Inflammatory macrophage treated with lipopolysaccharide for 1 hour (primary cell): ENCODE results near the gene PAQR3.

Experiments
- DNase-seq, 2 donors: peaks; one replicate each; pipeline ENCODE4 v3.0.0-alpha.2; 2020 to 2022

Gene PAQR3, protein sequence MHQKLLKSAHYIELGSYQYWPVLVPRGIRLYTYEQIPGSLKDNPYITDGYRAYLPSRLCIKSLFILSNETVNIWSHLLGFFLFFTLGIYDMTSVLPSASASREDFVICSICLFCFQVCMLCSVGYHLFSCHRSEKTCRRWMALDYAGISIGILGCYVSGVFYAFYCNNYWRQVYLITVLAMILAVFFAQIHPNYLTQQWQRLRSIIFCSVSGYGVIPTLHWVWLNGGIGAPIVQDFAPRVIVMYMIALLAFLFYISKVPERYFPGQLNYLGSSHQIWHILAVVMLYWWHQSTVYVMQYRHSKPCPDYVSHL

GRCh38 chr4:78938868-78939666, at the start of gene PAQR3:
PAQR3 (minus strand) TSS chr4:78939438; CDS start chr4:78939224, 214 bp downstream.
- peak; percentile 80 to 91 for DNase-seq

GRCh38 chr4:78987683-78988082, 48.4 kb upstream of the PAQR3 start:
- DNase-seq: no peak

- DNase-seq: no peak
Observed at GRCh38 chr4:78984593-78984992, 45.4 kb upstream of the PAQR3 start.

- no peak for DNase-seq
Observed at GRCh38 chr4:78975865-78976264, 36.6 kb upstream of the PAQR3 start.

GRCh38 chr4:78971776-78972175, 32.5 kb upstream of the PAQR3 start:
- no peak for DNase-seq

- no peak for DNase-seq
Observed at GRCh38 chr4:78971326-78971725, 32.1 kb upstream of the PAQR3 start.

DNA sequence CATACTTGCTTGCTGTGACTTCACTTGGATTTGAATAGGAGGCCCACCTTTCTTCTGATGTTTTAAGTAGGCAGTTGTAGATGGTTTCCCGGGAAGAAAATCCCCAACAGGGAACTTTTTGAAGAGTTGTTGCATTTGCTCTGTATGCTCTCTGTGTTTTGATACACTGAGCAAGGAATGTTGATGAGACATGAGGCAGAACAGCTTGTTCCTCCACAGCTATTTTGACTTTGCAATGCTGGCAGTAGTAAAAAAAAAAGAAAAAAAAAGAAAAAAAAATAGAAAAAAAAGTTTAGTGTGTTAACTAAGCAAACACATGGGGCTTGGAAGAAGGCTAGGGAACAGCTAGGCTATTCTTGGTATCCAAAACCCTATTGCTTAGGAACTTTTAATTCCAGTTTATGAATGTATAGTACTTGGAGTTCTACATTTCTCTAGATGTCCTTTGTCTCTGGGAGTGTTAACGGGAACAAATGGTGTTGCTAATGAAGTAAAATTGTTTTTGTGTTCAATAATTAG, 23.4 kb upstream of the PAQR3 start:
- no peak for DNase-seq

- DNase-seq: no peak
Observed at GRCh38 chr4:78960926-78961325, 21.7 kb upstream of the PAQR3 start.

DNA sequence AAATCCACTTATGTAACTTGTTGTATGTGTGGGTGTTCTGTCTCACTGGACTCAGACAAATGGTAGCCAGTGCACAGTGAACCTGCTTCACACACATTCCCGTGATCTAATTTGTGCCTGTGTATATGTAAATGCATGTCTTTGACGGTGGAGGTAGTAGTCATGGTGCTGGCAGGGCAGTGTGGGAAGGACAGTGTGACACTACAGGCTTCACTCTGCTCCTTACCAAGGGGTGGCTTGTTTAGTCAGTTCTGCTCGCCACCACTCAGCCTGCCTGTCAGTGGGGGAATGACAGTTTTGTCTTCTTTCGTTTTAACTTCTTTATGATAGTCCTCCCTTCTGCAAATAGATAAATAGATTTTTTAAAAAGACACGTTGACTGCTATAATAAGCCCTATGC, 17.7 kb upstream of the PAQR3 start:
- no peak for DNase-seq

GRCh38 chr4:78953769-78954666, 14.8 kb upstream of the PAQR3 start:
- no peak for DNase-seq

DNA sequence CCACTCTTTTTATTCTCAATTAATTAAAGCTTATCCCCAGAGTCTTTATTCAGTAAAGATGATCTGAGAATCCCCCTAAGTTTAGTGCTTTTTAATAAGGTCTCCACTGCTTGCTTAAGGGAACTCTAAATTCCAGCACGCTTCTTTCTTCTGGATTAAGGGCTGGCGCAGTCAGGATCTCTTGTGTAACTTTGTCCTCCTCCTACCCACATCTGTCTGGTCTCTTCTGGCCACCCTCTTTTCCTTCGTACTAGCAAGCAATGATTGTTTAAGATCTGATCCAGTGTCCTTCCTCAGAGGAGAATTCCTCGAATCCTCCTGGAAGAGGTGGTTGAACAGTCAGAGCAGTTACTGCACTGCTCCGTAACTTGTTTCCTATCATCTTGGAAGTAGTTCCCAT, 14.0 kb upstream of the PAQR3 start:
- DNase-seq: no peak

DNA sequence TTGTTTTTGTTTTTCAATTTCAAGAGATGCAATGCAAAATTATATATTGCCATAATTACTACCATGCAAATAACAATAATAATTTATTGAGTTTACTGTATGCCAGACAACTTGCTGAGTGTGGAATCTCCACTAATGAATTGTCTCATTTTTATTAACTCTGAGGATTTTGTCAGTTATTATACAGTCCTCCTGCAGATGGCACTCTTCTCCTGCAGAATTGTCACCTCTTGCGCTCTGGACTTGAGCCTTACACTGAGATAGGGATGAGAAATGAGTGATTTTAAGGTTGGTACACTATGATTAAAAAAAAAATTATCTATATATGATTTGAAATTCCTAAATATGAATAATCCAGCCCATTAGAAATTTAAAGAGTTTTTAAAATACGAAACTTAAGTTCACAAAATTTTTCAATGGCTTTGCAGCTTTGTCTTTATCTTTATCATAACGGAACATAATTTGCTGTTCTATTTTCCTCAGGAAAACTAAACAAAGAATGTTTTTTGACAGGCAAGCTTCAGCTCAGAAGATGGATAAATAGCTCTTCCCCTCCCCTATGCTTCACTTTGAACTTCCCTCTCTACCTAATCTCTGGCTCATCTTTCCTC, 12.7 kb upstream of the PAQR3 start:
- DNase-seq: peak; percentile 24 to 72

DNA sequence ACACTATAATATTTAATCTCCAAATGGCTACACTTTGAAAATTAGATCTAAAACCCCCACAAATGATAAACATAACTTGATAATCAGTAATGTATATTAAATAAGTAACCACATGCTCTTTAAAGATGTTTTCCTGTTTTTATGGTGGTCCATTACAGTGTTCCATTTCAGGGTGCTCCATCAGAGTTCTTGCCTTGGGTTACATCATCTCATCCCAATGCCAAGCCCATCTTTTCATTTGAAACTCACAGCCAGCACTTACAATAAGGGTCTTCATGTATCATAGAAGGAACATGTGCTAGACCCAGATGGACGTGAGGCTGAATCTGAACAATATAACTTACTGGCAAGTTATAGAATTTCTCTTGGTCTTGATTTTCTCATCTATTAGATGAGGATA, 10.5 kb upstream of the PAQR3 start:
- DNase-seq: no peak

- DNase-seq: no peak
Observed at GRCh38 chr4:78945651-78946179, 6.5 kb upstream of the PAQR3 start.

- no peak for DNase-seq
Observed at GRCh38 chr4:78944381-78944780, 5.1 kb upstream of the PAQR3 start.

DNA sequence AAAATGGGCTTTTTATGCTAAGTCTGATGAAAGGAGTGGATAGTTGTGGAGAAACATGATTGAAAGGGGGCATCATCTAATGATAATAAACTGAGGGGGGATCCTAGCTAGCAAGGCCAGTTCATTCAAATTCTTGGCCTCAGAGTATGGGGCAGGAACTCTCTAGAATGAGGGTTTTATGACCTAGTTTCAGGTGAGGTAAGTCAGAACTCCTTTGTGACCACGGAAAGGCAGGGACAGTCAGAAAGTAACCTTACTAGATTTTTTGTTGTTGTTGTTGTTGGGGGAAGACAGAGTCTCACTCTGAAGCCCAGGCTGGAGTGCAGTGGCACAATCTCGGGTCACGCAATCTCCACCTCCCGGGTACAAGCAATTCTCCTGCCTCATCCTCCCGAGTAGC, 1.5 kb upstream of the PAQR3 start:
- DNase-seq: no peak

- DNase-seq: peak in 1 of 2 donors; percentile 4
Observed at GRCh38 chr4:78939667-78940008, 400 bp upstream of the PAQR3 start.

DNA sequence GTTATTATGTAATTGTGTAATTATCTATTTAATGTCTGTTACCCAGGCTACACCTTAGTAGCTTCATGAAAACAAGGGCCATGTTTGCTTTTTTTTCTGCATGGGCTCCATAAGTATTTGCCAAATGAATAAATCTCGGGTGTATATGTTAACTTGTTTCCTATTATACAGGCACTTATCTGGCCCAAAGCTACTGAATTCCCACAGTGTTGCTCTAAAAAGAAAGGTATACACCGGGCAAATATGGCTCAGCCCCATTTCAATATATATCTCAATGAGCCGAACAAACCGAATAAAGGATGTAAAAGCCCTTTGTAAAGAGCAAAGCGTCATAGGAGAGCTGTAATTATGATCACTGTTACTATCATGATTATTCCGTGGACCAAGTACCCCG, 767 bp downstream of the PAQR3 start:
- no peak for DNase-seq

DNA sequence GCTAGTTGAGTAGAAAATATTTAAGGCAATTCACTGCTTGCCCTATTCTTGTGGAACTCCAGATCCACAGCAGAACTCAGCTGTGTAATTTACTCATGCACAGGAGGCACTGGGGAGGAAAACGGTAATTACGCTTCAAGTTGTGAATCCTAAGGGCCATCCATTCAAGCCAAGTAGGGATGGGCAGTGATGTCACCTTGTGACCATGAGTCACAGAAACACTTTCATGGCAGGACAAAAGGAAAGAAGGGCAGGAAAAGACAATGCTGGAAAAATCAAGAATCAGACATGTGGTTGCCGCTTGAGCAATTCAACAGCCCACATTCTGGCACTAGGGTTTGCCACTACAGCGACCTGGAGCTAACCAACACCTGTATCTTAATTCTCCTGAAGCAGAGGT, 1.4 kb downstream of the PAQR3 start:
- DNase-seq: no peak

DNA sequence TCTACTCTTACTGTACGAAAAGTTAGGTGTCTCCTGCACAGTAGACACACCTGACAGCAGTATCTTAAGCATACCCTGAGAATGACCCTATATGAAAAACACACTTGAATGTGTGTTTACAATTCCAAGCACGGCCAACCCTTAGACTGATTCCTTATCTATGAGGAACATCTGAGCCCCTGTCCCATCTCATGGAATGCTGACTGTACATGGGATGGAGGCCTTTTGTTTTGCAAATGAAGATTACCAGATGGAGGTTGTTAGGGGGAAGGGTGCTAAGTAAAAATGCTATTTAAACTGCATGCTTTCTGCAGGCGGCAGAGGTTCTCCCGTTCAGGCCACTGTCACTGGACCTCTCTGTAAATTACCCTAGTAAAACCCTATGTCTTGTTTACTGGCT, 2.2 kb downstream of the PAQR3 start:
- DNase-seq: no peak

DNA sequence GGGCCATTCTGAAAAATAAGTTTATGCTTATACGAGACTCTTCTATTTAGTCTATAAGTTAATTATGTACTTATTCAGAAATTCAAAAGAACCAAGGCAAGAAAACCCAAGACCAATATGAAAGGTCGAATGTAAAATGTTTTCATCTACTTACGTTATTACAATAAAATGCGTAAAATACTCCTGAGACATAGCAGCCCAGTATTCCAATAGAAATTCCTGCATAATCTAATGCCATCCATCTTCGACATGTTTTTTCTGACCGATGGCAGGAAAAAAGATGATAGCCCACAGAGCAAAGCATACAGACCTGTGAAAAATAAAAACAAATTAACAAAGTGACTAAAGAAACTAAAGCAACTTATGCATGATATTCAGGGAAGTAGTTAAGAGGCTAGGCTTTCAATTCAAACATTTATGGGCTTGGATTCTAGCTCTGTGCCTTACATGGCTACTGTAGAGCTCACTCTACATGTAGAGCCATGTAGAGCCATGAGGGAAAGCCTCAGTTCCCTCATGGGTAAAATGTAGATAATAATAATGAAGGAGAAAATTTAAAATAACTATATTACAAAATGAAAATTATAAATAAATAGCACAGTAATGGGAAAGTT, 9.1 kb downstream of the PAQR3 start:
- DNase-seq: no peak

DNA sequence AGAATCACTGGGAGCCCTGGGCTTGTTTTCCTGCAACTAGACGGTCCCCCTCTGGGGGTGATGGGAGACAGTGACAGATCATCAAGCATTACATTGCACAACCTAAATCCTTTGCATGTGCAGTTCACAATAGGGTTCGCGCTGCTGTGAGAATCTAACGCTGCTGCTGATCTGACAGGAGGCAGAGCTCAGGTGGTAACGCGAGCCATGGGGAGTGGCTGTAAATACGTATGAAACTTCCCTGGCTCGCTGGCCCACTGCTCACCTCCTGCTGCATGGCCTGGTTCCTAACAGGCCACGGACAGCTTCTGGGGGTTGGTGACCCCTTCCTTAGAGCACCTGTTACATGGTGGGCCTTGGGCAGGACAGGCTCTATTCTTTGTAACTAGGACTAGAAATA, 10.4 kb downstream of the PAQR3 start:
- DNase-seq: no peak
